ENCODE results near the gene LIMS2.

Gene LIMS2

GRCh38 chr2:127700527-127701192, 25.3 kb upstream of the LIMS2 start:
- DNase-seq, result peak; percentile 21

GRCh38 chr2:127698553-127699355, 23.4 kb upstream of the LIMS2 start:
- no peak for DNase-seq

- DNase-seq, result no peak
Measured at GRCh38 chr2:127697482-127698180, 22.3 kb upstream of the LIMS2 start.

- peak; percentile 43 for DNase-seq
Measured at GRCh38 chr2:127695491-127696472, 20.5 kb upstream of the LIMS2 start.

- DNase-seq, result no peak
Measured at GRCh38 chr2:127694986-127695385, 19.7 kb upstream of the LIMS2 start.

GRCh38 chr2:127690696-127691095, 15.4 kb upstream of the LIMS2 start:
- no peak for DNase-seq

GRCh38 chr2:127688405-127688804, 13.1 kb upstream of the LIMS2 start:
- DNase-seq, result no peak

GRCh38 chr2:127685410-127686080, 10.2 kb upstream of the LIMS2 start:
- DNase-seq, result no peak

GRCh38 chr2:127683757-127684156, 8.4 kb upstream of the LIMS2 start:
- no peak for DNase-seq

GRCh38 chr2:127683056-127683455, 7.7 kb upstream of the LIMS2 start:
- no peak for DNase-seq

- no peak for DNase-seq
Measured at GRCh38 chr2:127681976-127682857, 6.9 kb upstream of the LIMS2 start.

GRCh38 chr2:127681288-127681804, 6.0 kb upstream of the LIMS2 start:
- DNase-seq, result no peak

GRCh38 chr2:127680706-127681287, 5.5 kb upstream of the LIMS2 start:
- DNase-seq, result no peak

- DNase-seq, result no peak
Measured at GRCh38 chr2:127679680-127680361, 4.5 kb upstream of the LIMS2 start.

GRCh38 chr2:127678991-127679390, 3.7 kb upstream of the LIMS2 start:
- no peak for DNase-seq

- DNase-seq, result no peak
Measured at GRCh38 chr2:127678531-127678930, 3.2 kb upstream of the LIMS2 start.

- DNase-seq, result no peak
Measured at GRCh38 chr2:127676906-127677305, 1.6 kb upstream of the LIMS2 start.

GRCh38 chr2:127674241-127675209, 805 bp downstream of the LIMS2 start:
- DNase-seq, result no peak
